A375 (cell line): Measurements from ENCODE around the gene PATE1. TPM values are rescaled to one million over a fixed set of nuclear protein-coding genes. Genes with fewer than 3 reads are reported as not detected.

ENCODE experiments used
- total RNA-seq: library from RNA; depleted of rRNA; stranded (reverse); fragments of >200 nt; shearing (Covaris generic); gene quantifications from 2 replicates; pipeline ENCODE4 v1.2.3, GENCODE V29; 2014; rRNA removed

The PATE1 gene, protein sequence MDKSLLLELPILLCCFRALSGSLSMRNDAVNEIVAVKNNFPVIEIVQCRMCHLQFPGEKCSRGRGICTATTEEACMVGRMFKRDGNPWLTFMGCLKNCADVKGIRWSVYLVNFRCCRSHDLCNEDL
- not detected in 2 replicates for total RNA-seq

DNA sequence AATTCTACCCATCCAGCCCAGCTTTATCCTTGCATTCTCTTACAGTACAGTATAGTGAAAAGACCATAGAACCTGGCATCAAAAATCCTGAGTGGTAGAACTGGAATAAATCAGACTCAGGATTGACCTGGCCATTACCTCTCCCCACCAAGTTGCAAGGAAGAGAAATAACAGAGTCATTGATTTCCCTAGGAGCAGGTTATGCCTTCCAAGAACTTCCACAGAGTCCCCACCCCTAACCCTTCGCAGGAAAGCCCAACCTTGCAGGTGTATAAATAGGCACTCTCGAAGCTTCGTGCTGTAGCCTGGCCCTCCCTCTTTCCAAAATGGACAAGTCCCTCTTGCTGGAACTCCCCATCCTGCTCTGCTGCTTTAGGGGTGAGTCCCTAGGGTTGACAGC, at the start of gene PATE1:
PATE1 (plus strand) TSS at position 301 of the 400 bp plus-strand sequence; CDS start at position 327, 26 bp downstream.

DNA sequence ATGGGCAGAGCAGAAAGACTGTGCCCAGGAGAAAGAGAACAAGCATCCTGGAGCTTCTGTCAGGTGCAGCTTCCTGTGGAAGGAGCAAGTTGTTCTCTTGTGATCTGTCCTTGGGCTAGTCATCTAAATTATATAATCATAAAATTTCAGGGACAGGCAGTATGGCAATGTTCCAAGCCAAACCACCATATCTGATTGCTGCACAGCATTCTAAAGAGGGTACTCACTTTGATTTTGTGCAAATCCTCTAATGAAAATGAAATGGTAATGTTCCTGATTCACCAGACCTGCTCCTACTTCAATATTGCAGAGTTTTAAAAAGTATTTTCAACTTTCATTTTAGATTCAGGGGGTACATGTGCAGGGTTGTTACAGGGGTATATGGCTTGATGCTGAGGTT, 32.6 kb downstream of the PATE1 start, which contains the start of gene PATE2:
PATE2 (minus strand) TSS at position 101 of the 400 bp plus-strand sequence; CDS start at position 46, 55 bp downstream.

DNA sequence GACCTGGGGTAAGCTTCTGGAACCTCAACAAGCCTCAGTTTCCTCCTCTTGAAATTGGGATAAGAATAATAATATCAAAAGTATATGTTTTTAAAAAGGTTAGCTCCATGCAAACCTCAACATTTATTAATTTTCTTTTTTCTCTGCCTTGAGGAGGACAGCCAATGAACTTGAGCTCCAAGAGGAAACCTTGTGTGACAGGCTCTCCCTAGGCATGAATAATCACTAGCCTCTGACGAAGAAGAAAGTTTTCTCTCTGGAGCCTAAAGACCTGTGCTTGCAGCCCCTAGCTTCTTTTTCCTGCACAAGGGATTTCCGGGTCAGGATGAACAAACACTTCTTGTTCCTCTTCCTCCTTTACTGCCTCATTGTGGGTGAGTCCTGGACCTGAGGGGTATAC, 41.7 kb downstream of the PATE1 start, which contains the start of gene PATE3:
PATE3 (plus strand) TSS at position 301 of the 400 bp plus-strand sequence; CDS start at position 326, 25 bp downstream.

Other genes starting within 250 kb of the PATE1 start
- gene EI24, start 176.8 kb upstream of the PATE1 start, total RNA-seq, result 87.3 and 98.7 TPM in 2 replicates
- gene STT3A, start 153.4 kb upstream of the PATE1 start, total RNA-seq, result 81.0 and 81.3 TPM in 2 replicates
- 53.3 and 53.5 TPM in 2 replicates for gene CHEK1, start 121.1 kb upstream of the PATE1 start, total RNA-seq
- 0.16 TPM in 1 of 2 replicates, not detected in the other for gene ACRV1, start 65.4 kb upstream of the PATE1 start, total RNA-seq
- gene PATE2, start 32.5 kb downstream of the PATE1 start, total RNA-seq, result 0.87 TPM in 1 of 2 replicates, not detected in the other
- 0.11 TPM in 1 of 2 replicates, not detected in the other for gene PATE3, start 41.8 kb downstream of the PATE1 start, total RNA-seq
- not detected in 2 replicates for gene PATE4, start 87.0 kb downstream of the PATE1 start, total RNA-seq
- gene HYLS1, start 141.4 kb downstream of the PATE1 start, total RNA-seq, result 16.8 and 17.2 TPM in 2 replicates
- gene PUS3, start 156.9 kb downstream of the PATE1 start, total RNA-seq, result 18.7 and 30.1 TPM in 2 replicates
- gene DDX25, start 158.2 kb downstream of the PATE1 start, total RNA-seq, result 0.04 TPM in 1 of 2 replicates, not detected in the other
- gene VSIG10L2, start 199.8 kb downstream of the PATE1 start, total RNA-seq, result 0.08 and 0.27 TPM in 2 replicates